ENCODE measurements around the gene RNF187. TPM values are rescaled to one million over a fixed set of nuclear protein-coding genes. Genes with fewer than 3 reads are reported as not detected.
A peak's percentile ranks its signal among the peaks of the same experiment; 100 is the strongest.

The RNF187 gene
- total RNA-seq, 2 experiments from 2014 or later, result 257 to 478 TPM

- H3K4me1 ChIP-seq (ENCODE audit: insufficient read depth, low read length, poor library complexity, severe bottlenecking), result peaks cover 24% of the 10 kb centered on the region
- H3K27ac ChIP-seq (ENCODE audit: low read depth, low read length, poor library complexity, severe bottlenecking), result no peak overlapping the region
- H3K4me2 ChIP-seq (ENCODE audit: low read length), result no peak overlapping the region
- no peak for DNase-seq (ENCODE audit: low spot score)
- ChIA-PET CTCF (ENCODE audit: unreplicated experiment) (no interaction called here), POLR2A (no interaction called here)
- BruUV-seq (replicated peaks), result no TSS peak
- H3K9me2 ChIP-seq (ENCODE audit: insufficient read depth, low read length), result no peaks in the 10 kb centered on the region
- H3K36me3 ChIP-seq (ENCODE audit: insufficient read depth, low read length), result peaks cover 73% of the 10 kb centered on the region
- H4K20me1 ChIP-seq (ENCODE audit: insufficient read depth, low read length), result no peaks in the 10 kb centered on the region
- H3K9me3 ChIP-seq (ENCODE audit: low read length), result no peaks in the 10 kb centered on the region
- H3K4me3 ChIP-seq (ENCODE audit: low read depth, low read length, poor library complexity, severe bottlenecking), result no peak overlapping the region
- intact Hi-C loops (cut with micrococcal nuclease; ENCODE audit: unreplicated experiment), result no loop called here
- H3K79me2 ChIP-seq (ENCODE audit: insufficient read depth, low read depth, low read length), result peaks cover 16% of the 10 kb centered on the region; the same call in 1 of the 2 replicates
- no peak overlapping the region for H2AFZ ChIP-seq (ENCODE audit: low read length)
- TF ChIP-seq CTCF (conservative IDR thresholded peaks at IDR 0.05; ENCODE audit: low read length) (no peak), EZH2phosphoT487 (IDR thresholded peaks at IDR 0.05; ENCODE audit: borderline replicate concordance, low read depth, low read length) (no peak)
Measured at GRCh38 chr1:228494970-228495853, 8.0 kb downstream of the RNF187 start.

GRCh38 chr1:228496084-228496483 lies 8.9 kb downstream of the RNF187 start:
- TF ChIP-seq EZH2phosphoT487 (IDR thresholded peaks at IDR 0.05; ENCODE audit: borderline replicate concordance, low read depth, low read length) (no peak), CTCF (conservative IDR thresholded peaks at IDR 0.05; ENCODE audit: low read length) (no peak)
- Histone ChIP-seq H3K4me2 (ENCODE audit: low read length) (no peak overlapping the region), H2AFZ (ENCODE audit: low read length) (no peak overlapping the region), H3K4me3 (ENCODE audit: low read depth, low read length, poor library complexity, severe bottlenecking) (no peak overlapping the region), H3K79me2 (ENCODE audit: insufficient read depth, low read depth, low read length) (peaks cover 10% of the 10 kb centered on the region; the same call in 1 of the 2 replicates), H4K20me1 (ENCODE audit: insufficient read depth, low read length) (no peaks in the 10 kb centered on the region), H3K9me2 (ENCODE audit: insufficient read depth, low read length) (no peaks in the 10 kb centered on the region), H3K36me3 (ENCODE audit: insufficient read depth, low read length) (peaks cover 65% of the 10 kb centered on the region), H3K27ac (ENCODE audit: low read depth, low read length, poor library complexity, severe bottlenecking) (no peak overlapping the region), H3K9me3 (ENCODE audit: low read length) (no peaks in the 10 kb centered on the region), H3K4me1 (ENCODE audit: insufficient read depth, low read length, poor library complexity, severe bottlenecking) (peaks cover 23% of the 10 kb centered on the region)
- intact Hi-C loops (cut with micrococcal nuclease; ENCODE audit: unreplicated experiment), result no loop called here
- ChIA-PET CTCF (ENCODE audit: unreplicated experiment) (no interaction called here), POLR2A (no interaction called here)
- no peak for DNase-seq (ENCODE audit: low spot score)
- BruUV-seq (replicated peaks), result no TSS peak

- DNase-seq (ENCODE audit: low spot score), result no peak
- TF ChIP-seq CTCF (conservative IDR thresholded peaks at IDR 0.05; ENCODE audit: low read length), result no peak
- no peak for TF ChIP-seq EZH2phosphoT487 (IDR thresholded peaks at IDR 0.05; ENCODE audit: borderline replicate concordance, low read depth, low read length)
- Histone ChIP-seq H3K36me3 (ENCODE audit: insufficient read depth, low read length) (peaks cover 61% of the 10 kb centered on the region), H2AFZ (ENCODE audit: low read length) (no peak overlapping the region), H3K4me1 (ENCODE audit: insufficient read depth, low read length, poor library complexity, severe bottlenecking) (peaks cover 19% of the 10 kb centered on the region), H3K9me2 (ENCODE audit: insufficient read depth, low read length) (no peaks in the 10 kb centered on the region), H3K79me2 (ENCODE audit: insufficient read depth, low read depth, low read length) (peaks cover 7% of the 10 kb centered on the region; the same call in 1 of the 2 replicates), H3K9me3 (ENCODE audit: low read length) (no peaks in the 10 kb centered on the region), H3K27ac (ENCODE audit: low read depth, low read length, poor library complexity, severe bottlenecking) (no peak overlapping the region), H4K20me1 (ENCODE audit: insufficient read depth, low read length) (no peaks in the 10 kb centered on the region), H3K4me3 (ENCODE audit: low read depth, low read length, poor library complexity, severe bottlenecking) (no peak overlapping the region), H3K4me2 (ENCODE audit: low read length) (no peak overlapping the region)
- BruUV-seq (replicated peaks), result TSS peak; percentile 6
- CTCF ChIA-PET (ENCODE audit: unreplicated experiment), result no interaction called here
- POLR2A ChIA-PET, result no interaction called here
- intact Hi-C loops (cut with micrococcal nuclease; ENCODE audit: unreplicated experiment), result no loop called here
Measured at GRCh38 chr1:228496494-228496893, 9.3 kb downstream of the RNF187 start.
